Ammon's horn (tissue), 1 donor: Measurements from ENCODE around the gene PAN3.

ENCODE experiments used
- DNase-seq: peaks from one replicate; pipeline ENCODE4 v3.0.0-alpha.2; 2016; ENCODE audit warnings: low spot score

PAN3 gene

DNA sequence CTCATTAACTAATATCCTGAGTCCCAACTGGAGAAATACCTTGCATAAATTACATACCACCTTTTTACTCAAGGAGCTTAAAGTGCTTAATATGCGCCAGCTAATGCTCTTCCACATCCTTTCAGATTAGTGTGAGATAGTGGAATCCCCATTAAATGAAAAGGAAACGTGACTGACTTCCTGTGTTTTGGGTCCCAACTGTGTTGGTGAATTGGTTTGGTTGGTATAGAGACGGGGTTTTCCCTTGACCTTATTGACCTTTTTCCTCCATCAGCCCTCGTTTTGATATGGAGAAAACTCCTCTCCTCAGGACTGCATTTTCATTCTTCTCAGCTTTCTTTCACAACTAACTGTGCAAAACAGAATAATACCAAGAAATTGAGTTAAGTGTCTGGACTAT is 163.5 kb downstream of the PAN3 start:
- DNase-seq = no peak

DNA sequence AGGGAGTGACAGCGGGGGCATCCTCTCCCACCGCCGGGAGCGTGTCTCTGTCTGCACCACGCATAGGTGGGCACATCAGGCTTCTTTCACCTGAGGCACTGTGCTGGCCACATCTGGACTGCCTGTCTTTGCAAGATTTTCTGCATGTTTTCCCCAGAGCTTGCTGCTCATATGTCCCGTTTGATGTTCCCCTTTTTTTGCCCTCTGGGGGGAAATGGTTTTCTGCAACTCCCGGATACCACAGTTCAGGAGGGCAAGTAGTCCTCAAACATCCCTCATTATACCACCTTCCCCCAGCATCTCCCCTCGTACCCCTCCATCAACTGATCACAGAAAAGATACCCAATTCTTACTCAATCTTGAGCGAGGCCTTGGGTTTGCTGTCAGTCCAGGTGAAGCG is 168.0 kb downstream of the PAN3 start:
- DNase-seq = no peak

DNA sequence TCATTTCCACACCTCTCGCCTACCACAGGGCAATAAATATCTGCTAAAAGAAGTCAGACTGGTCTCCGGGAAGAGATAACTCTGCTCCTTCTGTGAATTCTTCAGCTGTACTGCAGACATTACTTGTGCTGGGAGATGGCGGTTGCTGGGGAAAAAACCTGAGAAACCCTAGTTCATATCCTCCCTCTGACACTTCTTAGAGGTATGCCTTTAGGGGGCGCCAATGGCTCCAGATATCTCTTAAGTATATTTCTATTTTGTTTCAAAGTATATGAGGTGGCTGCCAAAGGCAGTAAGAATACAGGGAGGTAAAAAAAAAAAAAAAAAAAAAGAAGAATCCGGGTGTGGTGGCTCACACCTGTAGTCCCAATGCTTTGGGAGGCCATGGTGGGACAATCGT is 175.2 kb downstream of the PAN3 start:
- DNase-seq = no peak

GRCh38 chr13:28314879-28315278 is 176.5 kb downstream of the PAN3 start:
- DNase-seq = no peak

GRCh38 chr13:28316129-28316528 is 177.8 kb downstream of the PAN3 start:
- DNase-seq = no peak

DNA sequence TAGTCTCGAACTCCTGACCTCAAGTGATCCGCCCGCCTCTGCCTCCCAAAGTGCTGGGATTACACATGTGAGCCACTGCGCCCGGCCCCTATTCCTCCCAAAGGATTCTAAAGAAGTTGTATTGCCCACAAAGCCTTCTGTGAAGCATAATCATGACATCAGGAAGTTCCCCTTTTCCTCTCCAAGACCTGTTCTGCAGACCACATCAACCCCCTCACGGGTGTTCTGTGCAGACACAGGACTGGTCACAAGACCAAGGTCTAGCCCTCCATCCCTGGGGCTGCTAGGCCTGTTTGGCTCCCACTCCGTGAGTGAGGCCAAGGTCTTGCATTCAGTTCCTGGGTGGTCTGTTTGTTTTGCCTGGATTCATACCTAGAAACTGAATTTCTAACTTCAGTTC is 178.5 kb downstream of the PAN3 start:
- no peak for DNase-seq

DNA sequence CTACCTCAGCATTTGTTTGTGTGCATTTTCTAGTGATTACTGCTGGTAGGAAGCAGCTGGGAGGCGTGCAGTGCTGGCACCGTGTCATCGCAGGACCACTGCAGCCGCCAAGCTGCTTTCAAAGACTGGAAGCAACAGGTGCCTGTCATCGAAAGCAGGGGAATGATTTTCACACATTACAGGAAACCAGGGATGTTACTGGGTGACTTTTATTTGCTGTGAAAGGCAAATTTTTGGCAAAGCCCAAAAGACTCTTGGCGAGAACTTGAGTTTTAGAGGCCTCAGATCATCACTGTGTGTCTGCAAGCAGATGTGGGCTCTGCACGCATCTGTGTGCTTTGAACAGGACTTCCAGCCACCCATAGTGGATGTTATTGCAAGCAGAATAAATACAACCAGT is 180.2 kb downstream of the PAN3 start:
- no peak for DNase-seq

DNA sequence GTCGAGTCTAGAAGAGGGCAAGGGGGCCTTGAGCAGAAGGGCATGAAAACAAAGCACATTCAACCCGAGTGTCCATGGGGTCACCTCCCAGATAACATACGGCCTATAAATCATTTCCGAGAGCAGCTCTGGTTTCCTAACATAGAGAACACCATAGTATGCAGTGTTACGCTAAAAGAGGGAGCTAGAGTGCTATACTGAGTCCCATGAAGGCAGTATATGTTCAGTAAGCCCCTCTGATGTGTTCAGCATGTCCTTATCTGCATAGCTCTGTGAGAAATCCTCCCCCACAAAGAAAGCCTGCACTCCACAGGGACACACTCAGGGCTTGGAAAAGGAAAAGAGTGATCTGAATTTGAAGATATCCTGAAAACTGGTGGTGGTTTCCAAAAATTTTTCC is 181.2 kb downstream of the PAN3 start:
- no peak for DNase-seq

GRCh38 chr13:28320209-28320608 is 181.9 kb downstream of the PAN3 start:
- no peak for DNase-seq

DNA sequence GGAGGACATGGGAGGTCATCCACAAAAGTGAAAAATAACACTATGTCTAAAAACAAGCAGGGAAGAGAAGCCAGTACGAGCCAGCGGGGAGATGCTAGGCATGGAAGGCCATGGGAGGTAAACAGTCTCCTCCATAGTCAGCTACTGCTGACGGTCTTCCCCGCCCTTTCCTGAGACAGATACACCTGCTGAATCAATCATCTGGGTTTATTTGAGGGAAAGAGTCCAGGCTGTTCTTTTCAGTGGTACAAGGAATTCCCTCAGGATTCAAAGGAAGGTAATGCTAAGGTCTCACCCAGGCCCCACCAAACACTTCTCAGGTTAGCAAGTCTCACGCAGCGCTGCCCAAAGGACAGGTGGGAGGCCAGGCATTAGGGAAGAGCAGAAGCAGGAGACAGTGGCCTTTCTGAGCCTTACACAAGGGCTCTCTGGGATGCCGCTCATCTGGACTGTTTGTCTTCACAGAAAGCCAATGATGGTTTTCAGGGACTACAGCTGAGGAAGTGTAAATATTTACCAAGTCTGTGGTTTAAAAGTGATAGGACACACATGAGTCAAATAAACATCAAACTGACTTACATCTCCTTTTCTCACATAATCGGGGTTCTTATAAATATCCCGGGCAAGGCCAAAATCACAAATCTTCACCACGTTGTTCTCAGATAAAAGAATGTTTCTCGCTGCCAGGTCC is 182.7 kb downstream of the PAN3 start:
- no peak for DNase-seq

DNA sequence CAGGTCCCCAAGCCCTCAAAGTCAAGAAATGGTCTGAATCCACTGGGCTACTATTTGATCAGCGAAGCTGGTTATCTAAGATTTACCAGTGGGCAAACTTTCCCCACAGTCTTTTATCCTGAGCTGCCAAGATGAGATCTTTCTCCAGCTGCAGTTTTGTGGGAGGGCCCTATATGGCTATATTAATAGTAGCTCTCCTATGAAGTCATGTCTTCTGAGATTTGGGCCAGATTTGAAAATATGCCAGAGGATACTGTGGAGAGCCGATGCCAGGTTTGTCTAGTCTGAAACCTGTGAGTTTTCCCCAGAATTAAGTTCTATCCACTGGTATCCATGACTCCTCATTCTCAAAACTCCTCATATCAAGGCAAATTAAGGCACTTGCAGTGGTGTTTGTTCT is 183.4 kb downstream of the PAN3 start:
- DNase-seq = no peak

DNA sequence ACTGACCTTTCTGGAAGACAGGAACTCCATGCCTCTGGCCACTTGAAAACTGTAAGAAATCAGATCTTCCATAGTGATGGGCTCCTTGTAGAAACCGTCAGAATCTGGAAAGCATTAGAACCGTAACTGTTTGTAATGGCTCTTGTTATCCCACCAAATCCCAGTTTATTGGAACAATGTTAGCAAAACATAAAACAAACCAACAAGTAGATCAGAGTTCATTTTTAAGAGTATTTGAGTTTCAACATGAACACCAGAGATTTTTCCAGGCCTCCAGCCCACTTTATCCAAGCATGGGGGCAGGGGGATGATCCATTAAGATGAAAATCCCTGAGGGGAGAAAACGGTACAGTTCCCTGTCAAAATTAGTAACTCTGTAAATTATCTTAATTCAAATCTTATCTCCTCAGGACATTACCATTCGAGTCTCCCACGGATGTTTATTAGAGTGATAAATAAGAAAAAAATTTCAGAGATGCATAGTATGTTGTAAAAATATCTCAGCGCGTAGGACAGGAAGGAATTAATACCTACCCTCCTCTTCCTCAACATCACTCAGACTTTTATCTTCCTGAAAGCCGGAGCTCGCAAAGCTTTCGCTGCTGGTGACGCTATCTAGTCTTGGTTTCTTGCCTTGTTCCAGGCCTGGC is 184.0 kb downstream of the PAN3 start:
- DNase-seq = no peak

- peak; percentile 77 for DNase-seq
Measured at GRCh38 chr13:28324181-28324789, 185.9 kb downstream of the PAN3 start.

DNA sequence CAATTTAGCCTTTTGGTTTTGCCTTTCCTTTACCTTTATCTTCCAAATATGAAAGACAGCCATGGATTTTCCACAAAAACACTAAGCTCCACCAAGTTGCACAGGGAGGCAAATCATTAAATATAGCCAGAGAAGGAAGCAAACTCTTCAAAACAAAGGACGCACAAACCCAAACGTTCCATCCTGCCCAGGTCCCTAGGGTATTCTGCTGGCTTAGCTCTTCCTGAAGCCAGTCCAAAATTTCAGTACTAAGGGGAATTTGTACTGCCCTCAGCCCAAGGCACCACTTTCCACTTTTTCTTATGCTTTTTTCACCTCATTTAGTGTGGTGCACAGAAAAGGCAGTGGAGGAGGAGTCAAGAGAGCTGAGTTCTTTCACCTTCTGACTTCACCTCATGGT is 186.7 kb downstream of the PAN3 start:
- DNase-seq = no peak

DNA sequence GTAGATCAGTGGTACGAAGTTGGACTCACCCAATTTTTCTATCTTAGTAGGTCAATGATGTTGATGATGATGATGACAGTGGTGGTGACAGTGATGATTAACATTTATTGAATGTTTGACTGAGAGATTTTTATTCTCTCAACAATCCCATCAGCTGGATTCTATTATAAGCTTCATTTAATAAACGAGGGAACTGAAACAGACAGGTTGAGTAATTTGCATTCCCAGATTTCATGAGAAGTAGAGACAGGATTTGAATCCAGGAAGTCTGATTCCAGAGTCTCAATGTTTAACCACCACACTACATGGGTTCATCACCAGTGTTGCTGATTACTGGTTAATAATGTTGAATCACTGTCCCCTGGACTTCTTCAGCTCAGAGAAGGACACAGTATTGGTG is 187.7 kb downstream of the PAN3 start:
- DNase-seq = no peak

DNA sequence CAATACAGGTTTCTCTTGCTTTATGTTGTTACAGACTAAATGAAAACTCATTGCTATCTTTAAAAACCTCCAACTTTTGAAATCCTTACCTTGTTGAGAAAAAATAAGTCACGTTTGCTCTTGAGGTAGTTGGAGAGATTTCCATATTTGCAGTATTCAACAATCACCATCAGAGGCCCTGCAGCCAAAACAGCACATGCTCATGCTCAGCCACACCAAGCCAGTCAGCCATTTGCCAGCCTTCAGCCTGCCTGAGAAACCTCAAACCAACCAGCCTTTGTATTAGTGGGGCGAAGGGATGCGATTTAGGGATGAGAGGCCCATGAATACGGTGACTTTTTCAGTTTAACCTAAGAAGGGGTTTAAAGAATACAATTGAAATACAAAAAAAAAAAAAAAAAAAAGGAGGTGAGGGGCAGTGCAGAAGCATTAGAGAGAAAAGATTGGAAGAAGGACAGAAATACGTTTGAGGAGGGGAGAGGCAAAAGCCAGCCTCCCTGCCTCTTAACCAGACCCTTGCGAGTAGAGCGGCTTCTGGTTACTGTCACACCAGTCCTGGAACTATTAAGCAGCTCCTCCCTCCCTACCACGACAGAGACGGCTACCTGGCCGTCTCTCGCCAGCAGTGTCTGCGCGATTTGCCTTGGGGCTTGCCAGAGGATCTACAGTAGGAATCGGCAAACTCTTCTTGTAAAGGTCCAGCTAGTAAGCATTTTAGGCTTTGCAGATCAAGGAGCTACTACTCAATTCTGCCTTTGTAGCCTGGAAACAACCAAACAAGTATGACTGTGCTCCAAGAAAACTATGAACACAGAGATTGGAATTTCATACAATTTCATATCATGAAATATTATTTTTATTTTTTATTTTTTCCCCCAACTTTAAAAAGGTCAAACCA is 189.3 kb downstream of the PAN3 start:
- no peak for DNase-seq

DNA sequence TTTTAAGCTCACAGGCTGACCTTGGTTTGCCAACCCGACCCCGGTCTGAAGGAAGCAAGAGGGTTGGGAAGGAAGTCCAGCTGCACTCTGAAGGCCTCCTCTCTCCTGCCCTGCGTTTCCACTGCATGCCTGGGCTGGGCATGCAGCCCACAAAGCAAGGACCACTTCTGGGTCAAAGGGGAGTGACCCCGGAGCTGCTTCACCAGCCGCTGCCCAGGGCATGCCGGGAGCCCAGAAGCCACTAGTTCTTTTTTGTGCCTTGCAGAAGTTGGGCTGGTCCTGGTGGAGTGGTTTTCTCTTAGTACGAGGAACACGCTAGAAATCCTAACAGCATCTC is 189.9 kb downstream of the PAN3 start:
- no peak for DNase-seq

DNA sequence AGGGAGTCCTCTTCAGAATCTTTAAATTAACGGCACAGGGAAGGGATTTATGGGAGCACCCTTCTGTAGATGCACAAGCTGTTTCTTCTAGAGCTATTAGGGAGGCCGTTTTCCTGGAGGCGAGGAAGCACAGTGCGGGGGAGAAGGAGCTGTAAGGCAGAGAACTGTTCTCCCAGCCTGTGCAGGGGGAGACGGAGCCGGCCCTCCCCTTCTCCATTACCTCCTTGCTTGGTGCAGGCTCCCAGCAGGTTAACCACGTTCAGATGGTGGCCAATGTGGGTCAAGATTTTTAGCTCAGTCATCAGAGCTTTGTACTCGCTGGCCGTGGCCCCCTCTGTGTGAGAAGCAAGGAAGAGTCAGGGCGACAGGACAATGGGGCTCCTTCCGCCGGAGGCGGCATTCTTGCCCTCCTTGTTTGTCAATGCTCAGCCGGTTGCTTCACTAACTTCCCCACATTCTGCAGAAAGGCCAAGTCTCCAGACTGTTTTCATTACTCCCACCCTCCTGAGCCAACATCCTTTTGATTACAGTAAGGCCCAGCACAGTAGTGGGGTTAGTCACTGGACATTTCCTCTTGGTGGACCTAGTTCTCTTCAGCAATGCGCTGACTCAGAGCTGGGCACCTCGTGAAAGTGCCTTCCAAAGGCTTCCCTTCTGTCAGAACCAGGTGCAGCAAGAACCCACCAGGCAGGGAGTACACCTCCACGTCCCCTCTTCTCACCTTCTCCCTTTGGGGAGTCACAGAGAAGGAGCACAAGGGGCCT is 191.2 kb downstream of the PAN3 start:
- DNase-seq = peak; percentile 9

DNA sequence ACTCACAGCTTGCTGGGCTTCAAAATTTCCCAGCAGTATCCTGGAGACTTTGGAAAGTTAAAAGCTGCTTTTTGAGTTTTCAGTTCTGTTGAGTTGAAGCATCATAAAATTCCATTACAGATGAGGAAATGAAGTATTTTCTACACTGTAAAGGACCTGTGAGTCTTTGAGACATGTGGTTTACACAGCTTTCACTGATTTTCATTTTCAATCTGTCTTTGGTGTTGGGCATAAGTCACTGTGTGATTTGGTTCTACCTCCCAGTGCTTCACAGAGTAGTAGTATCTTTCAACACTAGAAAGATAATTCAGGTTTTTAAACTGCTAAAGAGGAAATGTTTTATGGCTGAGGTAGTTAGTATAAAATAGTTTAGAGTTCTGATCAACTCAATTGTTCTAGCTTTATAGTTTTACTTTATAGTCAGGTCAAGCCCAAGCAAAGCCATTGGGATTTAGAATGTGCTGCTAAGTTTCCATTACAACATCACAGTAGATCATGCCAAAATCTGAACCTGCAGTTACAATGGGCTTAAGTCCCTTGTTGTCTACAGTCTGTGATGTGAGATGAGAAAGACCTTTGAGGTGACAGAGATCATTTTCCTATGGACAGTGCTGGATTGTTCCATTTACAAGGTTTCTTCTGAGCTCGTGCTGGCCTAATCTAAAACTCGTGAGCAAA is 195.0 kb downstream of the PAN3 start:
- no peak for DNase-seq

- no peak for DNase-seq
Measured at GRCh38 chr13:28336193-28336657, 197.9 kb downstream of the PAN3 start.
